IMR-90 (cell line): ENCODE measurements around the gene FNIP2. TPM values are rescaled to one million over a fixed set of nuclear protein-coding genes. Genes with fewer than 3 reads are reported as not detected.

Source experiments
- ATAC-seq: fragments of 200-7000 bp; cut with Tn5 transposase; 2 replicates; pipeline ENCODE4 v1.9.1; 2020; ENCODE audit warnings: low read depth, mild to moderate bottlenecking, moderate library complexity
- BruUV-seq: library from RNA; stranded (reverse); fragments of 400-500 nt; replicated peaks from 2 replicates; lab custom pipeline; 2021; lab: Mats Ljungman, UMichigan
- CTCF ChIA-PET: fragments of 300-600 bp; formaldehyde crosslinking; extraction: SDS; loops from one replicate; lab custom pipeline; 2021; ENCODE audit warnings: antibody characterized with exemption; lab: Yijun Ruan, JAX
- POLR2A ChIA-PET: fragments of 300-600 bp; sonication (Branson Sonifier 250); formaldehyde crosslinking; loops from one replicate; lab custom pipeline; 2022; ENCODE audit warnings: antibody characterized with exemption; ENCODE audit not compliant: unreplicated experiment; lab: Charles Lee
- DNase-seq: peaks from one replicate; pipeline ENCODE4 v3.0.0; 2013
- H2AFZ ChIP-seq: replicated peaks from 2 replicates; pipeline ENCODE3; 2013; ENCODE audit warnings: low read length, mild to moderate bottlenecking; ENCODE audit not compliant: poor library complexity
- H2AK5ac ChIP-seq: 2 replicates; pipeline ENCODE4 v1.6.1; 2013; ENCODE audit warnings: low read depth, low read length, inconsistent platforms
- H2AK9ac ChIP-seq: replicated peaks from 2 replicates; pipeline ENCODE3; 2013; ENCODE audit warnings: mild to moderate bottlenecking, low read depth, low read length, moderate library complexity; ENCODE audit not compliant: poor library complexity
- H2BK120ac ChIP-seq: 2 replicates; pipeline ENCODE4 v1.6.1; 2013; ENCODE audit warnings: low read depth, low read length, inconsistent platforms
- H2BK15ac ChIP-seq: 3 replicates; pipeline ENCODE4 v1.6.1; 2013; ENCODE audit warnings: low read depth, low read length, inconsistent platforms
- H2BK20ac ChIP-seq: 2 replicates; pipeline ENCODE4 v1.6.1; 2013; ENCODE audit warnings: low read depth, mild to moderate bottlenecking, inconsistent platforms, low read length, moderate library complexity
- H2BK5ac ChIP-seq: 2 replicates; pipeline ENCODE4 v1.6.1; 2013; ENCODE audit warnings: mild to moderate bottlenecking, low read depth, low read length, inconsistent platforms; ENCODE audit not compliant: poor library complexity, severe bottlenecking
- H3K14ac ChIP-seq: replicated peaks from 2 replicates; pipeline ENCODE4 v1.6.1; 2013; ENCODE audit warnings: low read depth, low read length, inconsistent platforms
- H3K18ac ChIP-seq: 2 replicates; pipeline ENCODE4 v1.6.1; 2013; ENCODE audit warnings: low read depth, low read length, control low read depth
- H3K23ac ChIP-seq: 2 replicates; pipeline ENCODE4 v1.6.1; 2013; ENCODE audit warnings: low read depth, low read length, inconsistent platforms
- H3K27ac ChIP-seq: 2 replicates; pipeline ENCODE4 v1.5.1; 2013; ENCODE audit warnings: mild to moderate bottlenecking, control low read depth, low read length; ENCODE audit not compliant: insufficient read depth
- H3K27me3 ChIP-seq: 2 replicates; pipeline ENCODE4 v1.6.1; 2013; ENCODE audit warnings: low read length; ENCODE audit not compliant: control insufficient read depth, insufficient read depth
- H3K36me3 ChIP-seq: 2 replicates; pipeline ENCODE4 v1.6.1; 2013; ENCODE audit warnings: low read length, mixed read lengths; ENCODE audit not compliant: control insufficient read depth, insufficient read depth
- H3K4ac ChIP-seq: 2 replicates; pipeline ENCODE4 v1.6.1; 2013; ENCODE audit warnings: low read depth, low read length, inconsistent platforms
- H3K4me1 ChIP-seq: 2 replicates; pipeline ENCODE4 v1.6.1; 2013; ENCODE audit warnings: low read length, mixed read lengths; ENCODE audit not compliant: control insufficient read depth, insufficient read depth
- H3K4me2 ChIP-seq: 2 replicates; pipeline ENCODE4 v1.6.1; 2013; ENCODE audit warnings: low read depth, mild to moderate bottlenecking, control low read depth, low read length, moderate library complexity
- H3K4me3 ChIP-seq: 2 replicates; pipeline ENCODE4 v1.5.1; 2013; ENCODE audit warnings: low read depth, mild to moderate bottlenecking, control low read depth, low read length, moderate library complexity; ENCODE audit not compliant: insufficient read depth
- H3K56ac ChIP-seq: 2 replicates; pipeline ENCODE4 v1.6.1; 2013; ENCODE audit warnings: low read length, inconsistent platforms; ENCODE audit not compliant: insufficient read depth; ENCODE audit errors: extremely low read depth
- H3K79me1 ChIP-seq, 2 experiments: 2 replicates each; pipeline ENCODE4 v1.6.1; 2013; ENCODE audit warnings: low read length in 2 of 2, inconsistent platforms in 1 of 2, low read depth in 1 of 2
- H3K9ac ChIP-seq: 2 replicates; pipeline ENCODE4 v1.6.1; 2013; ENCODE audit warnings: low read depth, low read length, control low read depth
- H3K9me1 ChIP-seq: 2 replicates; pipeline ENCODE4 v1.6.1; 2013; ENCODE audit warnings: low read length, inconsistent platforms; ENCODE audit not compliant: insufficient read depth
- H3K9me3 ChIP-seq: 2 replicates; pipeline ENCODE4 v1.6.1; 2013; ENCODE audit warnings: low read length; ENCODE audit not compliant: control insufficient read depth, insufficient read depth
- H4K20me1 ChIP-seq: 2 replicates; pipeline ENCODE4 v1.6.1; 2013; ENCODE audit warnings: low read length, inconsistent platforms; ENCODE audit not compliant: insufficient read depth
- H4K5ac ChIP-seq: 2 replicates; pipeline ENCODE4 v1.6.1; 2013; ENCODE audit warnings: mild to moderate bottlenecking, low read depth, low read length, control low read depth
- H4K8ac ChIP-seq, 2 experiments: 2 replicates each; pipeline ENCODE4 v1.6.1; 2013; ENCODE audit warnings: low read depth in 2 of 2, low read length in 2 of 2, control low read depth in 1 of 2, inconsistent platforms in 1 of 2
- H4K91ac ChIP-seq: 2 replicates; pipeline ENCODE4 v1.6.1; 2013; ENCODE audit warnings: low read depth, low read length, inconsistent platforms; ENCODE audit not compliant: insufficient read depth
- RCOR1 ChIP-seq: IDR thresholded peaks from 2 replicates; pipeline ENCODE4 v1.6.1; 2012; ENCODE audit warnings: mild to moderate bottlenecking, low read length, improper control_type of control experiment; ENCODE audit not compliant: insufficient replicate concordance
- WGBS, 2 experiments: methylation state at CpG; one replicate each; pipeline versions ENCODE4 v1.1.5 to v1.1.7; 2013; ENCODE audit warnings: missing lambda C conversion rate in 2 of 2; ENCODE audit not compliant: insufficient read length in 1 of 2; ENCODE audit errors: extremely low coverage in 2 of 2; 5-methylcytosine and 5-hydroxymethylcytosine counted together
- dilution Hi-C: fragments of 300-500 bp; cut with HindIII; formaldehyde crosslinking; loops from one replicate; pipeline ENCODE4 v1.14.3; 2018; ENCODE audit warnings: low sequenced_read_pairs; ENCODE audit not compliant: unreplicated experiment
- in situ Hi-C: fragments of 300-500 bp; cut with MboI; formaldehyde crosslinking; loops from 3 replicates; pipeline ENCODE4 v1.14.3; 2019; ENCODE audit warnings: low sequenced_read_pairs, inconsistent platforms, mixed read lengths
- intact Hi-C: fragments of 100-400 bp; cut with micrococcal nuclease; formaldehyde crosslinking; loops from 2 replicates; pipeline ENCODE4 v1.10.0; 2022
- polyA plus RNA-seq, 3 experiments: library from polyadenylated mRNA; depleted of rRNA; stranded (reverse); fragments of >200 nt; gene quantifications; 2 replicates each; pipeline ENCODE4 v1.2.3, GENCODE V29; 2012; ENCODE audit warnings: low replicate concordance in 1 of 3
- total RNA-seq: library from RNA; depleted of rRNA; stranded (reverse); fragments of >200 nt; gene quantifications from 2 replicates; pipeline ENCODE4 v1.2.3, GENCODE V29; 2012

Gene FNIP2
- total and polyA plus RNA-seq, 2 of the 4 experiments (the other 2 are of a cell fraction) = 4.7 to 24.6 TPM

DNA sequence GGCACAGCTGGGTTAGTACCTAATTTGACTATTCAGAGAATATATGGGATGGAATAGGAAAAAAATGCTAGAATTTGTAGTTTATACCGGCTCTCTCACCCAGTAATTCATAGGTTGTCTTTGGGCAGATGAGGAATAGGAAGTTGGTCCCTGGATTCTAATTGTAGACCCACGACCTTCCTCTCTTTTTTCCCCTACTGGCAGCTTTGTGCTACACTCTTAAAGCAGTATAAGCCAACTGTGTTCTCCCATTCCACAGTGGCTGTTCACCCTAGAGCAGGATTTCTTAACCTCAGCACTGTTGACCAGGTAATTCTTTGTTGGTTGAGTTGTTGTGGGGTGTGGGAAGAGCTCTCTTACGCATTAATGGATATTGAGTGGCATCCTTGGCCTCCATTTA is 92.9 kb downstream of the FNIP2 start:
- in situ Hi-C loops = loop anchor here (5.0 kb wide), 1 partner anchor 316 kb away; no protein-coding TSS in a partner anchor
- no CpG with 5 or more reads among the region's 3 CpGs for WGBS, 2 experiments
- Histone ChIP-seq H3K4me1 (no peaks in the 10 kb centered on the region), H2AFZ (no peak overlapping the region), H4K8ac (no peak overlapping the region), H3K4me3 (no peak overlapping the region), H2AK9ac (no peak overlapping the region), H3K9ac (no peak overlapping the region), H3K9me1 (0 out of 2 replicates have a peak, but pooled peaks cover 3% of the 10 kb centered on the region), H4K5ac (no peak overlapping the region), H2BK15ac (no peak overlapping the region), H2BK120ac (no peak overlapping the region), H2BK5ac (no peak overlapping the region), H3K14ac (no peak overlapping the region), H3K4ac (no peak overlapping the region), H2AK5ac (no peak overlapping the region), H3K36me3 (peaks cover 13% of the 10 kb centered on the region), H3K9me3 (no peaks in the 10 kb centered on the region), H3K27ac (no peak overlapping the region), H2BK20ac (no peak overlapping the region), H3K79me1 (peaks cover 0 to 3% of the 10 kb centered on the region in 2 experiments; a peak in 1 of 4 replicates), H4K91ac (no peak overlapping the region), H3K23ac (no peak overlapping the region), H3K56ac (no peak overlapping the region), H3K18ac (no peak overlapping the region), H3K27me3 (no peaks in the 10 kb centered on the region), H4K20me1 (no peaks in the 10 kb centered on the region), H3K4me2 (no peak overlapping the region)
- dilution Hi-C loops = no loop called here
- DNase-seq (no peak), ATAC-seq (no peak)
- ChIA-PET POLR2A (no interaction called here), CTCF (interaction anchor here (1.6 kb wide), 1 partner anchor 341 kb away, joined by 6 read pairs; no protein-coding TSS in a partner anchor)
- no TSS peak for BruUV-seq
- intact Hi-C loops = no loop called here
- no peak for TF ChIP-seq RCOR1
